DMS53 treated with DMSO at 0.1 percent for 48 hours (cell line): ENCODE data around the gene TNIP3.

Experiments used
- DNase-seq: peaks from one replicate; lab custom pipeline; 2025; ENCODE audit not compliant: unreplicated experiment; lab: John Stamatoyannopoulos, UW

The TNIP3 gene

DNA sequence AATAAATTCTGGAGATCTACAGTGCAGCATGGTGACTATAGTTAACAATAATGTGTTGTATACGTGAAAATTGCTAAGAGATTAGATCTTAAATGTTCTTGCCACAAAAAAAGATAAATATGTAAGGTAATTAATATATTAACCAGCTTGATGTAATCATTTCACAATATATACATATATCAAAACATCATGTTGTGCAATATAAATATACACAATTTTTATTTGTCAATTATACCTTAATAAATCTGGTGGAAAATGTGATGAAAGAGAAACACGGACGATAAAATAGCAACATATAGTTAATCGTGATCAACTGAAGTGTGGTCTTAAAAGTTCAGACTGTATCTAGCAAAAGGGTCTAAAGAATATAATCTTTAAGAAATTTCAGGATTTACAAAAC lies 75.3 kb downstream of the TNIP3 start:
- DNase-seq: no peak
